HG02763 (cell line): Measurements from ENCODE around the gene TSPAN14.

Experiments
- ATAC-seq: cut with Tn5 transposase; IDR thresholded peaks from one replicate; pipeline ENCODE4 v1.9.1; 2021; ENCODE audit warnings: mild to moderate bottlenecking, moderate library complexity; ENCODE audit not compliant: unreplicated experiment

The TSPAN14 gene

GRCh38 chr10:80421707-80422536, 32.2 kb upstream of the TSPAN14 start:
- peak; percentile 95 for ATAC-seq

- ATAC-seq, result no peak
These were observed 28.2 kb upstream of the TSPAN14 start for GRCh38 chr10:80425901-80426300.

- no peak for ATAC-seq
These were observed 26.6 kb upstream of the TSPAN14 start for GRCh38 chr10:80427541-80427940.

GRCh38 chr10:80429521-80429973, 24.6 kb upstream of the TSPAN14 start:
- ATAC-seq, result no peak

- ATAC-seq, result no peak
These were observed 21.0 kb upstream of the TSPAN14 start for GRCh38 chr10:80433134-80433533.

- ATAC-seq, result no peak
These were observed 17.5 kb upstream of the TSPAN14 start for GRCh38 chr10:80436446-80437098.

GRCh38 chr10:80437227-80437626, 16.9 kb upstream of the TSPAN14 start:
- no peak for ATAC-seq

- ATAC-seq, result no peak
These were observed 12.3 kb upstream of the TSPAN14 start for GRCh38 chr10:80441831-80442230.

GRCh38 chr10:80442879-80443278, 11.2 kb upstream of the TSPAN14 start:
- no peak for ATAC-seq

- peak; percentile 37 for ATAC-seq
These were observed 10.6 kb upstream of the TSPAN14 start for GRCh38 chr10:80443531-80443974.

GRCh38 chr10:80444124-80444523, 10.0 kb upstream of the TSPAN14 start:
- ATAC-seq, result no peak

- peak; percentile 63 for ATAC-seq
These were observed 9.3 kb upstream of the TSPAN14 start for GRCh38 chr10:80444646-80445319.

GRCh38 chr10:80447436-80448190, 6.5 kb upstream of the TSPAN14 start:
- no peak for ATAC-seq

- ATAC-seq, result no peak
These were observed 5.7 kb upstream of the TSPAN14 start for GRCh38 chr10:80448209-80448942.

GRCh38 chr10:80449520-80449919, 4.6 kb upstream of the TSPAN14 start:
- no peak for ATAC-seq

- ATAC-seq, result no peak
These were observed 3.0 kb upstream of the TSPAN14 start for GRCh38 chr10:80451132-80451531.

GRCh38 chr10:80452069-80452468, 2.0 kb upstream of the TSPAN14 start:
- no peak for ATAC-seq

GRCh38 chr10:80452640-80453039, 1.5 kb upstream of the TSPAN14 start:
- no peak for ATAC-seq

- no peak for ATAC-seq
These were observed 861 bp upstream of the TSPAN14 start for GRCh38 chr10:80453056-80453841.
